Tibial nerve (tissue), 4 donors: ENCODE results near the gene DDIT4L. TPM values are rescaled to one million over a fixed set of nuclear protein-coding genes. Genes with fewer than 3 reads are reported as not detected.

Source experiments
- DNase-seq, 2 donors: peaks; one replicate each; pipeline ENCODE4 v3.0.0-alpha.2; 2019; ENCODE audit warnings: low spot score in 2 of 2
- H3K27ac ChIP-seq, 4 donors: fragments of 200-600 bp; sonication (generic) in 3 of 4; one replicate each; pipeline ENCODE4 v1.5.1; 2017 to 2019; ENCODE audit warnings: mild to moderate bottlenecking in 1 of 4
- H3K27me3 ChIP-seq, 2 donors: fragments of 200-600 bp; sonication (generic) in 1 of 2; one replicate each; pipeline versions ENCODE4 v1.5.1 to v1.6.0; 2017 to 2019
- H3K36me3 ChIP-seq, 3 donors: fragments of 200-600 bp; sonication (generic); one replicate each; pipeline ENCODE4 v1.5.1; 2018 to 2019
- H3K4me1 ChIP-seq, 4 donors: fragments of 200-600 bp; sonication (generic) in 3 of 4; one replicate each; pipeline ENCODE4 v1.5.1; 2017 to 2019
- H3K4me3 ChIP-seq, 4 donors: fragments of 200-600 bp; sonication (generic) in 3 of 4; one replicate each; pipeline ENCODE4 v1.5.1; 2017 to 2019; ENCODE audit warnings: mild to moderate bottlenecking in 1 of 4, moderate library complexity in 1 of 4
- H3K9me3 ChIP-seq, 4 donors: fragments of 200-600 bp; sonication (generic) in 3 of 4; one replicate each; pipeline ENCODE4 v1.5.1; 2017 to 2019
- EP300 ChIP-seq, 2 donors: sonication (generic); formaldehyde crosslinking; IDR thresholded peaks; one replicate each; pipeline ENCODE4 v1.6.1; 2017; ENCODE audit warnings: antibody characterized with exemption in 2 of 2, mild to moderate bottlenecking in 1 of 2
- POLR2A ChIP-seq, 2 donors: fragments of 450-650 bp; IDR thresholded peaks; one replicate each; pipeline ENCODE4 v1.6.1; 2017; ENCODE audit warnings: antibody characterized with exemption in 2 of 2, mild to moderate bottlenecking in 2 of 2, moderate library complexity in 2 of 2
- WGBS, 2 donors: methylation state at CpG; one replicate each; pipeline ENCODE4 v1.1.5; 2018; 5-methylcytosine and 5-hydroxymethylcytosine counted together
- total RNA-seq, 4 donors: library from RNA; depleted of rRNA; stranded (reverse); fragments of >200 nt; gene quantifications; one replicate each; pipeline ENCODE4 v1.1.0, GENCODE V29; 2016
- TF ChIP-seq, protein P1 (sequence below), 5 experiments: fragments of 200-600 bp in 3 of 5; fragments of 450-650 bp in 2 of 5; sonication (generic) in 3 of 5; IDR thresholded peaks; one replicate each; pipeline ENCODE4 v1.5.1; 2016 to 2019; ENCODE audit warnings: antibody characterized with exemption in 5 of 5, mild to moderate bottlenecking in 3 of 5, moderate library complexity in 2 of 5

Gene DDIT4L
- total RNA-seq, 4 donors from 2014 or later = 2.7 to 6.3 (median 3.8) TPM

DNA sequence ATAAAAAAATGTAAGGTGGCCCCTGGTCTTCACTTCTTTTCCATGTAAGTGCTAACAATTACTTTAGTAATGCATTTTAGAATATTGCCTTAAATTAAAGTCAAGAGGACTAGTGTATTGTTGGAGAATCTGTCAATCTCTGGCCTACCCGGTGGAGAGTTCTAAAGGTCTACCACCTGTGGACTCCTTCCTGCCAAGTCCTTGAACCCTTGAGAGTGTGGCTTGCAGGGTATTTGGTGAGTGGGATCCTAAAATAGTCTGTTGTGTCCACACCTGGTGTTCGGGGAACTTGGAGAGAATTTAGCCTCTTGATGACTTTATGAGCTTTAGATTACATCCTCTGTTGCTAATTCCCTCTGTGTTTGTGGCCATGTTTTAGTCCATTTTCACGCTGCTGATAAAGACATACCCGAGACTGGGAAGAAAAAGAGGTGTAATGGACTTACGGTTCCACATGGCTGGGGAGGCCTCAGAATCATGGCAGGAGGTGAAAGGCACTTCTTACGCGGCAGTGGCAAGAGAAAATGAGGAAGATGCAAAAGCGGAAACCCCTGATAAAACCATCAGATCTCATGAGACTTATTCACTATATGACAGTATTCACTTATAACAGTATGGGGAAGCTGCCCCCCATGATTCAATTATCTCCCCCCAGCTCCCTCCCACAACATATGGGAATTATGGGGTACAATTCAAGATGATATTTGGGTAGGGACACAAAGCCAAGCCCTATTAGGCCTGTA lies 23.8 kb downstream of the DDIT4L start:
- WGBS, 2 donors = 87% methylated on average over 8 of the region's 8 CpGs
- Histone ChIP-seq H3K36me3 (no peaks in the 10 kb centered on the region), H3K4me3 (no peak overlapping the region), H3K27me3 (no peaks in the 10 kb centered on the region), H3K9me3 (peaks cover 0 to 12% (median 6%) of the 10 kb centered on the region in 4 donors), H3K4me1 (peaks cover 0 to 12% (median 4%) of the 10 kb centered on the region in 4 donors), H3K27ac (no peak overlapping the region)
- no peak for TF ChIP-seq POLR2A (IDR thresholded peaks at IDR 0.05)
- TF ChIP-seq, protein P1, sequence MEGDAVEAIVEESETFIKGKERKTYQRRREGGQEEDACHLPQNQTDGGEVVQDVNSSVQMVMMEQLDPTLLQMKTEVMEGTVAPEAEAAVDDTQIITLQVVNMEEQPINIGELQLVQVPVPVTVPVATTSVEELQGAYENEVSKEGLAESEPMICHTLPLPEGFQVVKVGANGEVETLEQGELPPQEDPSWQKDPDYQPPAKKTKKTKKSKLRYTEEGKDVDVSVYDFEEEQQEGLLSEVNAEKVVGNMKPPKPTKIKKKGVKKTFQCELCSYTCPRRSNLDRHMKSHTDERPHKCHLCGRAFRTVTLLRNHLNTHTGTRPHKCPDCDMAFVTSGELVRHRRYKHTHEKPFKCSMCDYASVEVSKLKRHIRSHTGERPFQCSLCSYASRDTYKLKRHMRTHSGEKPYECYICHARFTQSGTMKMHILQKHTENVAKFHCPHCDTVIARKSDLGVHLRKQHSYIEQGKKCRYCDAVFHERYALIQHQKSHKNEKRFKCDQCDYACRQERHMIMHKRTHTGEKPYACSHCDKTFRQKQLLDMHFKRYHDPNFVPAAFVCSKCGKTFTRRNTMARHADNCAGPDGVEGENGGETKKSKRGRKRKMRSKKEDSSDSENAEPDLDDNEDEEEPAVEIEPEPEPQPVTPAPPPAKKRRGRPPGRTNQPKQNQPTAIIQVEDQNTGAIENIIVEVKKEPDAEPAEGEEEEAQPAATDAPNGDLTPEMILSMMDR (IDR thresholded peaks at IDR 0.05) = no peak
- TF ChIP-seq EP300 (IDR thresholded peaks at IDR 0.05) = no peak
- no peak for DNase-seq

DNA sequence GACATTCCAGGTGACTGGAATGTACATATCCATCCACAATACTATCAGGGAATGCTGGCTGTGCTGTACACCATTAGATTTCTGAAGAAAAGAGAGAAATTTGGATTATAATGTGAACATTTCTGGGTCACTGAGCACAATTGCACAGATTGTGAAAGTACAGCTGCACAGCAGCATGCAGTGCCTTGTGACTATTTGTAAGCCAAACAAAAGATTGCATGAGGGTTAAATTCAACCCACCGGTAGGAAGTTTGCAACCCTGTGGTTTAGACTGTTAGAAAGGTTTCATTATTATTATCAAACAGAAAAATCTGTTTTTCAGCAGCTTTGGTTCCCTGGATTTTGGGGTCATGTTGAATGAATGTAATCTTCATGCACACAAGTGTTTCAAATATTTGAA lies 24.5 kb downstream of the DDIT4L start:
- Histone ChIP-seq H3K4me1 (peaks cover 0 to 12% (median 4%) of the 10 kb centered on the region in 4 donors), H3K9me3 (peaks cover 0 to 17% (median 6%) of the 10 kb centered on the region in 4 donors), H3K27me3 (no peaks in the 10 kb centered on the region), H3K27ac (no peak overlapping the region), H3K36me3 (no peaks in the 10 kb centered on the region), H3K4me3 (no peak overlapping the region)
- DNase-seq = no peak
- 25 to 50% methylated on average over 1 of the region's 1 CpG for WGBS, 2 donors
- TF ChIP-seq POLR2A (IDR thresholded peaks at IDR 0.05) = no peak
- TF ChIP-seq EP300 (IDR thresholded peaks at IDR 0.05) = no peak

DNA sequence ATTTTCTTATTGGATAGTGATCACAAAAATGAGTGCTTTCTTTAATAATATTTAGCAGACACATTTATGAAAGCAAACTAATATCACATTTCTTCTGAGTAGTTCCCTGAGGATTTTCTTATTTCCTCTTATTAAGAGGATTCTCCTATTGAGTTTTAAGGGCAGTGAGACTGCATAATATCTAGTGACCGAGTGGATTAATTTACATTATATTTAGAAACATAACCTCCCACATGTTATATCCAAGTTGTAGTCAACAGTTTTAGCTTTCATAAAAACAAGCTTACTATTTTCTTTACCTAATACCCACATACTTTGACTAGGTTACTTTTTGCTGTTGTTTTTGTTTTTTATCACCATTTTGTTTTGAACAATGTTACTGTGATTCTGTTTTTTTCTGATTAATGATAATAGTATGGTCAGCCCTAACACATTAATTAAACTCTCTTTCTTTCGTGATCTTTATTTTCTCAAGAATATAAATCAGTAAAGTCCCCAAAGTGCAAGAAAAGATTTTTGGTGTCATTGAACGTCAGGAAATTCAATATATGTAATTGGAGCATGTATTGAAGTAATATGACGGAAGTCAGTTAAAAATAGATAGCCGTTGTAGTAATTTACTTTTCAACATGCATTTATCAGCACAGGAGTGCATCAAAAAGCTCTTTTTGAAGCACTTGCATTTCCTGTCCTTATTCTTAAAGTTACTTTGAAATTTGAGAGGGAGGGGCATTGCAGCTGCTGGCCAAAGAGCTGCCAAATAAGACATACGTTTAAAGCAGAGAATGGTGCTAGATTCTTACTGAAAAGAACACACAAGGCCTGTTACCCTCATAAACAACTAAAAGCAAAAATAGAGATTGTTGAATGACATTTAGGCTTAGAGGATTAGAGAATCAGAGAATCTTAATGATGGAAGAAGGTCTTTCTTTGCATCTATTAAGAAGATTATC lies 25.2 kb downstream of the DDIT4L start:
- peaks cover 0 to 19% (median 6%) of the 10 kb centered on the region in 4 donors for H3K9me3 ChIP-seq
- H3K27me3 ChIP-seq = no peaks in the 10 kb centered on the region
- no peaks in the 10 kb centered on the region for H3K36me3 ChIP-seq
- H3K4me3 ChIP-seq = no peak overlapping the region
- peaks cover 0 to 12% (median 4%) of the 10 kb centered on the region in 4 donors for H3K4me1 ChIP-seq
- H3K27ac ChIP-seq = no peak overlapping the region
- no peak for TF ChIP-seq POLR2A (IDR thresholded peaks at IDR 0.05)
- no peak for TF ChIP-seq EP300 (IDR thresholded peaks at IDR 0.05)
- TF ChIP-seq, protein P1 (IDR thresholded peaks at IDR 0.05) = no peak
- no peak for DNase-seq
- WGBS, 2 donors = 53 to 58% methylated on average over 6 of the region's 6 CpGs

DNA sequence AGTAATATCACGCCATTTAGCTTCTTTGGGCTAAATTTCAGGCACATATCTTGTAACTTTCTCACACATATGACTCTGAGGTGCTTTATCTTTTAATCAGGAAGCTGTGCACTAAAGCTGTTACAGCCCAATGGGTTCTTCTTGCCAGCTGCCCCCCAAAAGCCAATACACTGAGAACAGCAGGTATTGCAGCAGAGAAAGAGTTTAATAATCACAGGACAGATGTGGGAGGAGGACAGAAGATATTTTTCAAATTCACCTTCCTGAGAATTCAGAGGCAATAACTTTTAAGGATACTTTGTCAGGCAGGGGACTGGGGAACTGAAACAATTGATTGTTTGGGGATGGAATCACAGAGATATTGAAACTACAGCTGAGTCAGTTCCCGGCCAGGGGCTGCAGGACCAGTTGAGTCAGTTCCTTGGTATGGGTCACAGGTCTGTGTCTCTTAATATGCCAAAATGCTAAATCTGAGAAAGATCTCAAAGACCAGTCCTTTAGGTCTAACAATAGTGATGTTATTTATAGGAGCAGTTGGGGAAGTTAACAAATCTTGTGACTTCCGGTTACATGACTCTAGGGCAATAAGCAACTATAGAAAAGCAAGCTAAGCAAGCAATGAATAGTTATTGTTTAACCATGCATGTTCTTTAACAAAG lies 28.1 kb downstream of the DDIT4L start:
- WGBS, 2 donors = 49 to 51% methylated on average over 3 of the region's 3 CpGs

DNA sequence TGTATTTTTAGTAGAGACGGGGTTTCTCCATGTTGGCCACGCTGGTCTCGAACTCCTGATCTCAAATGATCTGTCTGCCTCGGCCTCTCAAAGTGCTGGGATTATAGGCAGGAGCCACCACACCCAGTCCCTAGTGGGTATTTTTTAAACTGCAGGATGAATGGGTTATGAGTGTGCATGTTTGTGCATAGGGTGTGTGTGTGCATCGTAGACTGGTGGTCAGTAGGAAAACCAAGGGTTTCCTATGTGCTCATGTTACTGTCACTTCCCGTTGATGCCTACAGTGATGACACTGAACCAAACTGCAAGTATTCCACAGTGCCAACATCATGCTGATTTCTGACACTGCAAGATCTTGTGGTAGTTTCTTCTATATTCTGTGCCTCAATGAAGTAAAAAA lies 41.1 kb downstream of the DDIT4L start:
- Histone ChIP-seq H3K27ac (no peak overlapping the region), H3K27me3 (no peaks in the 10 kb centered on the region), H3K36me3 (no peaks in the 10 kb centered on the region), H3K4me1 (peaks cover 0 to 4% (median 0%) of the 10 kb centered on the region in 4 donors), H3K9me3 (no peaks in the 10 kb centered on the region), H3K4me3 (no peak overlapping the region)
- 93% methylated on average over 6 of the region's 6 CpGs for WGBS, 2 donors
- TF ChIP-seq, protein P1 (IDR thresholded peaks at IDR 0.05) = no peak
- no peak for TF ChIP-seq POLR2A (IDR thresholded peaks at IDR 0.05)
- TF ChIP-seq EP300 (IDR thresholded peaks at IDR 0.05) = no peak
- no peak for DNase-seq

More for the DNA sequence above, 28.1 kb downstream of the DDIT4L start:
- H3K4me3 ChIP-seq = no peak overlapping the region
- H3K4me1 ChIP-seq = no peaks in the 10 kb centered on the region
- H3K27ac ChIP-seq = no peak overlapping the region
- no peak for DNase-seq
- TF ChIP-seq POLR2A (IDR thresholded peaks at IDR 0.05) (no peak), EP300 (IDR thresholded peaks at IDR 0.05) (no peak)
- TF ChIP-seq, protein P1 (IDR thresholded peaks at IDR 0.05) = no peak
- peaks cover 0 to 19% (median 6%) of the 10 kb centered on the region in 4 donors for H3K9me3 ChIP-seq
- H3K27me3 ChIP-seq = no peaks in the 10 kb centered on the region
- H3K36me3 ChIP-seq = no peaks in the 10 kb centered on the region
